Gastrocnemius medialis (tissue), 4 donors: Measurements from ENCODE around the gene CABP7.

Experiments used
- POLR2A ChIP-seq, 2 donors: fragments of 450-650 bp; IDR thresholded peaks; one replicate each; pipeline ENCODE4 v1.6.1; 2017; ENCODE audit warnings: antibody characterized with exemption in 2 of 2, mild to moderate bottlenecking in 2 of 2, moderate library complexity in 2 of 2
- TF ChIP-seq, protein P1 (sequence below), 5 experiments: fragments of 450-650 bp in 3 of 5; fragments of 200-600 bp in 2 of 5; sonication (generic) in 2 of 5; IDR thresholded peaks in 4 of 5; conservative IDR thresholded peaks in 1 of 5; 1 replicate in 4 of 5; 2 replicates in 1 of 5; pipeline ENCODE4 v1.5.1; 2016 to 2019; ENCODE audit warnings: antibody characterized with exemption in 5 of 5, mild to moderate bottlenecking in 3 of 5, moderate library complexity in 3 of 5

DNA sequence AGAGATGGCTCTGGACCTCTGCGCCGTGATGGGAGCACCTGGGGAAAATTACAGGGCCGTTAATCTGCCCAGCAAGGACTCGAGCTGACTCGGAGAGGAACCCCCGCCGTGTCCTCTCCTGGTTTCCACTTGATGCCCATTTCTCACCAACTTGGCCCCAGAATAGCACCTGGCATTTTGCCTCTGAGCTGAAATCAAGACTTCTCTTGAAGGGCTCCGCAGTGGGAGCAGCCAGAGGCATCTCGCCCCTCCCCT is 19.0 kb upstream of the CABP7 start:
- TF ChIP-seq, protein P1, sequence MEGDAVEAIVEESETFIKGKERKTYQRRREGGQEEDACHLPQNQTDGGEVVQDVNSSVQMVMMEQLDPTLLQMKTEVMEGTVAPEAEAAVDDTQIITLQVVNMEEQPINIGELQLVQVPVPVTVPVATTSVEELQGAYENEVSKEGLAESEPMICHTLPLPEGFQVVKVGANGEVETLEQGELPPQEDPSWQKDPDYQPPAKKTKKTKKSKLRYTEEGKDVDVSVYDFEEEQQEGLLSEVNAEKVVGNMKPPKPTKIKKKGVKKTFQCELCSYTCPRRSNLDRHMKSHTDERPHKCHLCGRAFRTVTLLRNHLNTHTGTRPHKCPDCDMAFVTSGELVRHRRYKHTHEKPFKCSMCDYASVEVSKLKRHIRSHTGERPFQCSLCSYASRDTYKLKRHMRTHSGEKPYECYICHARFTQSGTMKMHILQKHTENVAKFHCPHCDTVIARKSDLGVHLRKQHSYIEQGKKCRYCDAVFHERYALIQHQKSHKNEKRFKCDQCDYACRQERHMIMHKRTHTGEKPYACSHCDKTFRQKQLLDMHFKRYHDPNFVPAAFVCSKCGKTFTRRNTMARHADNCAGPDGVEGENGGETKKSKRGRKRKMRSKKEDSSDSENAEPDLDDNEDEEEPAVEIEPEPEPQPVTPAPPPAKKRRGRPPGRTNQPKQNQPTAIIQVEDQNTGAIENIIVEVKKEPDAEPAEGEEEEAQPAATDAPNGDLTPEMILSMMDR (IDR thresholded peaks at IDR 0.05 in 4 of 5, conservative IDR thresholded peaks at IDR 0.05 in 1 of 5): no peak
- no peak for TF ChIP-seq POLR2A (IDR thresholded peaks at IDR 0.05)
